Aorta (tissue), 5 donors: Measurements from ENCODE around the gene CCT5. TPM values are rescaled to one million over a fixed set of nuclear protein-coding genes. Genes with fewer than 3 reads are reported as not detected.
A peak's percentile ranks its signal among the peaks of the same experiment; 100 is the strongest.

Experiments
- ATAC-seq: fragments of 200-7000 bp; cut with Tn5 transposase; one replicate; pipeline ENCODE4 v1.9.1; 2022; ENCODE audit warnings: moderate library complexity; ENCODE audit not compliant: low FRiP score
- DNase-seq, 2 donors: peaks; one replicate each; pipeline ENCODE4 v3.0.0-alpha.2; 2020
- H3K27ac ChIP-seq, 2 donors: one replicate each; pipeline ENCODE4 v1.5.1; 2013; ENCODE audit warnings: low read length in 2 of 2, mild to moderate bottlenecking in 2 of 2, moderate library complexity in 2 of 2, control low read depth in 1 of 2, inconsistent platforms in 1 of 2, low read depth in 1 of 2
- H3K27me3 ChIP-seq, 2 donors: one replicate each; pipeline ENCODE4 v1.6.1; 2013; ENCODE audit warnings: control low read depth in 1 of 2, low read length in 1 of 2, mild to moderate bottlenecking in 1 of 2, moderate library complexity in 1 of 2; ENCODE audit not compliant: insufficient read depth in 2 of 2, control insufficient read depth in 1 of 2
- H3K36me3 ChIP-seq, 2 donors: one replicate each; pipeline ENCODE4 v1.6.1; 2013; ENCODE audit warnings: control low read depth in 1 of 2, low read length in 1 of 2, mild to moderate bottlenecking in 1 of 2; ENCODE audit not compliant: insufficient read depth in 2 of 2, control insufficient read depth in 1 of 2
- H3K4me1 ChIP-seq, 2 donors: one replicate each; pipeline ENCODE4 v1.6.1; 2013; ENCODE audit warnings: low read length in 2 of 2, control low read depth in 1 of 2, mild to moderate bottlenecking in 1 of 2, moderate library complexity in 1 of 2; ENCODE audit not compliant: insufficient read depth in 2 of 2, control insufficient read depth in 1 of 2
- H3K4me3 ChIP-seq, 2 donors: one replicate each; pipeline ENCODE4 v1.5.1; 2013; ENCODE audit warnings: low read length in 2 of 2, control low read depth in 1 of 2, mild to moderate bottlenecking in 1 of 2
- H3K9me3 ChIP-seq: one replicate; pipeline ENCODE4 v1.6.1; 2013; ENCODE audit warnings: mild to moderate bottlenecking, low read length; ENCODE audit not compliant: control insufficient read depth
- WGBS, 2 donors: extraction: QIAGEN DNeasy Blood & Tissue Kit; methylation state at CpG; one replicate each; pipeline ENCODE4 v1.1.7; 2013; 5-methylcytosine and 5-hydroxymethylcytosine counted together
- intact Hi-C, 2 donors: fragments of 100-400 bp; cut with DNase I; formaldehyde crosslinking; loops; one replicate each; pipeline versions ENCODE4 v1.14.2 to v1.15.0; 2022
- long read RNA-seq, 2 donors: library from polyadenylated mRNA; unstranded; transcript quantifications; one replicate each; pipeline ENCODE4 v2.0.0, GENCODE V29; 2020 to 2021
- polyA plus RNA-seq, 2 donors: library from polyadenylated mRNA; stranded (reverse); fragments of 200-250 nt; gene quantifications; one replicate each; pipeline ENCODE4 v1.2.3, GENCODE V29; 2013
- total RNA-seq, 2 donors: library from RNA; stranded (reverse); fragmentation: NEBNext Ultra II Directional; extraction: Animal tissue kit (Norgen Biotek cat#: 25700); gene quantifications; one replicate each; pipeline ENCODE4 v1.2.1, GENCODE V29; 2021
- donor health status: healthy with polysubstance abuse.
- donor health status: Bipolar disorder and iron deficiency.
- donor health status: DM: no; HTN: no; CAD: no.
- donor health status: DM: no; HTN: no; CAD: no.
- donor health status: DM: yes; HTN: yes; CAD: no.

CCT5 gene
- total RNA-seq (100 to 1,000 TPM in 1 of 2 donors, 10 to 100 TPM in 1; 84.4 to 104 TPM), polyA plus RNA-seq (10 to 100 TPM; 72.1 to 74.9 TPM)
- long read RNA-seq, donor 1, transcript CCT5-201 (11 exons, 3,675 nt) = major isoform, 825 of 893 reads
- long read RNA-seq, donor 1, partial matches to known transcripts = 28 of 893 reads
- long read RNA-seq, donor 1, other reads (novel, unspliced or antisense) = 37 of 893 reads
- long read RNA-seq, donor 2, transcript CCT5-201 (11 exons, 3,675 nt) = major isoform, 72 of 85 reads
- long read RNA-seq, donor 2, partial matches to known transcripts = 5 of 85 reads
- long read RNA-seq, donor 2, other reads (novel, unspliced or antisense) = 6 of 85 reads

DNA sequence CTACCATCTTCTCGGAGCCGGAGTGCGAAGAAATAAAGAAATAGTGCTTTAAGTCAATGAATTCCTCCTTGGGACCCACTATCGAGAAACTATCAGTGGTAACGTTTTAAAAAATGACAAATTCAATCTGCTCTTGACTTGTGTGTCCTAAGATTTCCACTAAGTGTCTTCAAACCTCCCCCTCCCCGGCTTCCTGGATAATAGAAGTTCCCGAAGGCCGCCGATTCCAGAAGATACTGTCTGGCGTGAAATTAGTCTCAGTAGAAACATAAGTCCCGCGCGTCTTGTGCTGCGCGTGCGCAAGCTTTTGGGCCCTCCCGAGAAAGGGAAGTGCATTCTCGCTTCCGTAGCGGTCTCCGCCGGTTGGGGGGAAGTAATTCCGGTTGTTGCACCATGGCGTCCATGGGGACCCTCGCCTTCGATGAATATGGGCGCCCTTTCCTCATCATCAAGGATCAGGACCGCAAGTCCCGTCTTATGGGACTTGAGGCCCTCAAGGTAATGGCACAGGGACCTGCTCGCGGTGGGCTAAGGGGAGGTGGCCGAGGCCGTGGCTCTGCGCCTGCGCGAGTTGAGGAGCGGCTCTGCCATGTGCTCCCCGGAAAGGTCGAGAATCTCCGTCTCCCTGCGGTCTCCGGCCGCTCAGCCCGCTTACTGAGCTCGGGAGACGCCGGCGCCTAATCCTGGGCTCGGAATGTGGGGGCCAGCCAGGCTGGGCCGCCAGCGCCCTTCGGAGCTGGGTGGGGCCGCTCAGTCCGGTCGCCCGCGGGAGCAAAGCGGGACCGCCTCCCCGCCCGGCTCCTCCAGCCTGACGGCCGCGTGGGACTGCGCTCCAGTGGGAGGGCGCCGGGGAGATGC lies at the start of gene CCT5:
TSS of gene CCT5 (plus strand) at position 333 of the 858 bp plus-strand sequence. CDS start at position 394, 61 bp downstream.
- ATAC-seq (peak; percentile 96), DNase-seq (peak; percentile 96)
- WGBS, 2 donors = 0% methylated on average over 52 to 67 of the region's 67 CpGs
- peaks cover 0 to 2% of the 10 kb centered on the region in 2 donors for H3K36me3 ChIP-seq
- H3K9me3 ChIP-seq = no peaks in the 10 kb centered on the region
- H3K27ac ChIP-seq = peak within 1 kb of the TSS; percentile 32 to 78
- no peaks in the 10 kb centered on the region for H3K27me3 ChIP-seq
- peak within 1 kb of the TSS; percentile 78 to 85 for H3K4me3 ChIP-seq
- peaks cover 0 to 7% of the 10 kb centered on the region in 2 donors for H3K4me1 ChIP-seq
- intact Hi-C loops = loop anchor here (5.0 to 10.0 kb wide), 2 partner anchors 708 to 1795 kb away; no protein-coding TSS in a partner anchor

GRCh38 chr5:10201223-10201868 lies 48.7 kb upstream of the CCT5 start:
- WGBS, 2 donors = 43 to 49% methylated on average over 4 of the region's 4 CpGs
- H3K27ac ChIP-seq = no peak overlapping the region
- intact Hi-C loops = no loop called here
- no peaks in the 10 kb centered on the region for H3K36me3 ChIP-seq
- H3K4me1 ChIP-seq = no peaks in the 10 kb centered on the region
- H3K27me3 ChIP-seq = no peaks in the 10 kb centered on the region
- H3K9me3 ChIP-seq = no peaks in the 10 kb centered on the region
- H3K4me3 ChIP-seq = no peak overlapping the region
- DNase-seq (peak in 1 of 2 donors; percentile 54), ATAC-seq (no peak)

DNA sequence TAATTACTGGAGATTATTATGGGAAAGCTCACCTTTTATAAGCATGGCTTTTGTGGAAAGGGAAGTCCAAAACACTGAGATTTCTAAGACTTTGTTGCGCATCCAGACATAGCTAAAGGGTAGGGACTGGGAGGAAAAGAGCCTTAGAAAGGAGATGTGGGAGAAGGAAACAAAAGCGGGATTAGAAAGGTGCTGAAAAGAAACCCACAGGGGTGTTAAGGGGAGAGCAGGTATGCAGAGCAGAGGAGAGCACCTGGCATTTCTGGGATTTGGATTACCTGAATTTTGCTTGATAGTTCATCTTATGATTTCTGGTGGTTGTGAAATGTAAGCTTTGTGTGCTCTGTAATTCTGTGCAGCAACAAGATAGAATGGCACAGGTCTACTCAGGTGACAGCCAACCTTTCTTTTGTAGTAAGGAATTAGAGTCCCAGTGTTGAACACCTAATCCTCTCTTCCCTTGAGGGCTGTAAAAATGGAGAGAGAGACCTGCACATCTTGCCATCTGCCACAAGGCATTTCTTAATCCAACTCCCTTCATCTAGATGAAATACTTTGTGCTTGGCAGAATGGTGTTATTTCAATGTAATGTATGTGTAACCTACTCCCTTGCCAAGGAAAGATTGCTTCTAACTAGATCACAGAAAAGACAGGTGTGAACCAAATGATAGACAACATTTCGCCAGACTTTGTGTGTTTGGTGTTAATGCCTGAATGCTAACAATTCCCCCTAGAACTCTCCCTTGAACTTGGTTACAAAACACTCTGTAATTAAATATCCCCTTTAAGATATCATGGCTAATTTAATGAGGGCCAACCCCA lies 47.8 kb upstream of the CCT5 start:
- H3K27me3 ChIP-seq = no peaks in the 10 kb centered on the region
- no peak for DNase-seq
- 84 to 86% methylated on average over 3 of the region's 3 CpGs for WGBS, 2 donors
- H3K27ac ChIP-seq = no peak overlapping the region
- no peaks in the 10 kb centered on the region for H3K36me3 ChIP-seq
- intact Hi-C loops = no loop called here
- H3K4me3 ChIP-seq = no peak overlapping the region
- no peak for ATAC-seq
- no peaks in the 10 kb centered on the region for H3K9me3 ChIP-seq
- H3K4me1 ChIP-seq = no peaks in the 10 kb centered on the region

- Histone ChIP-seq H3K27me3 (no peaks in the 10 kb centered on the region), H3K27ac (no peak overlapping the region), H3K36me3 (no peaks in the 10 kb centered on the region), H3K9me3 (no peaks in the 10 kb centered on the region), H3K4me1 (no peaks in the 10 kb centered on the region), H3K4me3 (no peak overlapping the region)
- no peak for ATAC-seq
- DNase-seq = no peak
- intact Hi-C loops = no loop called here
- 96 to 98% methylated on average over 1 of the region's 1 CpG for WGBS, 2 donors
Measured at GRCh38 chr5:10209004-10209403, 41.1 kb upstream of the CCT5 start.

DNA sequence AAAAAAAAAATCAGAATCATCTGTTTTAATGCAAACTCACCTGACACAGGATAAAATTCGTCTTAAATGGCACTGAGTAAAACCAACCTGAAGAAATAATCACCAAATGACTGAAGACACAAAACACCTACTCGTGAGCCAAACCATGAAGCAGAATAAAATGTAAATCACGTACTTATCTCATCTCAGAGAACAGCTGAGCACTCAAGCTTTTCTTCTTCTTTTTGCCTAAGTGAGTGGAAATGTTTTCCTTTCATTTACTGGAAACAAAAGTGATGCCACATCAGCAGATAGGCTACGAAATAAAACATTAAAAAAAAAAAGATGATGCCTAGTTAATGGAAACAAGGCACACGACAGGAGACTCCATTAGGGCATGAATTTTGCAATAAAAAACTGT lies 36.8 kb upstream of the CCT5 start:
- no peaks in the 10 kb centered on the region for H3K4me1 ChIP-seq
- H3K4me3 ChIP-seq = no peak overlapping the region
- H3K9me3 ChIP-seq = no peaks in the 10 kb centered on the region
- no peak for DNase-seq
- H3K27ac ChIP-seq = no peak overlapping the region
- 81 to 83% methylated on average over 5 of the region's 5 CpGs for WGBS, 2 donors
- ATAC-seq = no peak
- no peaks in the 10 kb centered on the region for H3K27me3 ChIP-seq
- no peaks in the 10 kb centered on the region for H3K36me3 ChIP-seq
- intact Hi-C loops = no loop called here

DNA sequence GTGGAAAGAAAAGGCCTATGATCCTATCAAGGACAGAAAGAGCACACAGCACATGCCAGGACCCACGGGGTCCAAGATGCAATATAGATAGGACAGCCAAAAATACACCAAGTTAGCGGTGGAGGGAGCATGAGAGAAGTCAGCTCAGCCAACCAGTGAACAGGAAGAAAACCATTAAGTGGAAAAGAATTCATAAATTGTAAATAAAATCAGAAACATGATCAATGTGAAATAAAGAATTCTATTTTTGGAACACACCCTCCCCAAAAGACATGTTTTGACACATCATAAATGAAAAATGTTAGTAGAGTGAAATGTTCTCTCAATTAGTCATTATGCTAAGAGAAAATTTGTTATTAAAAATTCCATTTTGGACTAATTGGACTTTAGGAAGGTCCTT lies 36.0 kb upstream of the CCT5 start:
- Histone ChIP-seq H3K27ac (no peak overlapping the region), H3K4me3 (no peak overlapping the region), H3K36me3 (no peaks in the 10 kb centered on the region), H3K9me3 (no peaks in the 10 kb centered on the region), H3K4me1 (no peaks in the 10 kb centered on the region), H3K27me3 (no peaks in the 10 kb centered on the region)
- 54 to 61% methylated on average over 2 of the region's 2 CpGs for WGBS, 2 donors
- ATAC-seq = no peak
- no peak for DNase-seq
- intact Hi-C loops = no loop called here

- Histone ChIP-seq H3K4me3 (no peak overlapping the region), H3K36me3 (no peaks in the 10 kb centered on the region), H3K27me3 (no peaks in the 10 kb centered on the region), H3K9me3 (no peaks in the 10 kb centered on the region), H3K4me1 (no peaks in the 10 kb centered on the region), H3K27ac (no peak overlapping the region)
- 82 to 83% methylated on average over 5 of the region's 5 CpGs for WGBS, 2 donors
- intact Hi-C loops = no loop called here
- no peak for DNase-seq
- no peak for ATAC-seq
Measured at GRCh38 chr5:10215366-10215765, 34.7 kb upstream of the CCT5 start.

- Histone ChIP-seq H3K27me3 (no peaks in the 10 kb centered on the region), H3K9me3 (no peaks in the 10 kb centered on the region), H3K27ac (no peak overlapping the region), H3K36me3 (no peaks in the 10 kb centered on the region), H3K4me3 (no peak overlapping the region), H3K4me1 (no peaks in the 10 kb centered on the region)
- no peak for ATAC-seq
- DNase-seq = no peak
- 78 to 82% methylated on average over 5 of the region's 5 CpGs for WGBS, 2 donors
- intact Hi-C loops = no loop called here
Measured at GRCh38 chr5:10216107-10216506, 34.0 kb upstream of the CCT5 start.
